ENCODE measurements around the gene GCSAML.

DNA sequence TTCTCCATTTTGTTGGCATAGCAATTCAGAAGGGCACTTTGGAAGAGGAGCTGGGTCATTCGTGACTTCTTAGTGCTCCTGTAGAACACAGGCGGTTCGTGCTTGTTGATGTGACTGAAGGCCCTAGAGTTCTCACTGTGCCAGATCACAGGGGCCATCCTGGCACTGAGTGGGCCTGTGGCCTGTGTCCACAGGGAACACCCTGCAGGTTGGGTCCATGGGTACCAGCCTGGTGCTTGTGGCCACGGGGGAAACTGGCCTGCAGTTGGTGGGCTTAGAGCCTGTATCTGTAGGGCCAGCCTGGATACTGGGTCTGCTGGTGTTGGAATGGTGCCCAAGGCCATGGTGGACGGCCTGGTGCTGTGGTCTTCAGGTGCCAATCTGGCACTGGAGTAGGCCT is 65.7 kb downstream of the GCSAML start:
- TF ChIP-seq, protein P1, sequence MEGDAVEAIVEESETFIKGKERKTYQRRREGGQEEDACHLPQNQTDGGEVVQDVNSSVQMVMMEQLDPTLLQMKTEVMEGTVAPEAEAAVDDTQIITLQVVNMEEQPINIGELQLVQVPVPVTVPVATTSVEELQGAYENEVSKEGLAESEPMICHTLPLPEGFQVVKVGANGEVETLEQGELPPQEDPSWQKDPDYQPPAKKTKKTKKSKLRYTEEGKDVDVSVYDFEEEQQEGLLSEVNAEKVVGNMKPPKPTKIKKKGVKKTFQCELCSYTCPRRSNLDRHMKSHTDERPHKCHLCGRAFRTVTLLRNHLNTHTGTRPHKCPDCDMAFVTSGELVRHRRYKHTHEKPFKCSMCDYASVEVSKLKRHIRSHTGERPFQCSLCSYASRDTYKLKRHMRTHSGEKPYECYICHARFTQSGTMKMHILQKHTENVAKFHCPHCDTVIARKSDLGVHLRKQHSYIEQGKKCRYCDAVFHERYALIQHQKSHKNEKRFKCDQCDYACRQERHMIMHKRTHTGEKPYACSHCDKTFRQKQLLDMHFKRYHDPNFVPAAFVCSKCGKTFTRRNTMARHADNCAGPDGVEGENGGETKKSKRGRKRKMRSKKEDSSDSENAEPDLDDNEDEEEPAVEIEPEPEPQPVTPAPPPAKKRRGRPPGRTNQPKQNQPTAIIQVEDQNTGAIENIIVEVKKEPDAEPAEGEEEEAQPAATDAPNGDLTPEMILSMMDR (IDR thresholded peaks at IDR 0.05; ENCODE audit: insufficient read depth, low read depth, low read length) = no peak
- TF ChIP-seq EZH2 (IDR thresholded peaks at IDR 0.05; ENCODE audit: insufficient read depth, low read length) = no peak
